Left lung (tissue), 10 donors: ENCODE measurements around the gene LIN9. TPM values are rescaled to one million over a fixed set of nuclear protein-coding genes. Genes with fewer than 3 reads are reported as not detected.
"Not testable (repeated sequence)": the region's sequence is repeated elsewhere in the genome, so short reads cannot be mapped to it uniquely, and the experiment has no call there.

Source experiments
- ATAC-seq: fragments of 200-7000 bp; cut with Tn5 transposase; one replicate; pipeline ENCODE4 v1.9.1; 2020; ENCODE audit warnings: moderate library complexity
- DNase-seq, 4 donors: peaks; one replicate each; pipeline ENCODE4 v3.0.0-alpha.2; 2013 to 2020
- H3K27ac ChIP-seq, 2 donors: fragments of 200-600 bp; sonication (generic) in 1 of 2; one replicate each; pipeline versions ENCODE4 v1.5.0 to v1.8.0; 2020 to 2021
- H3K27me3 ChIP-seq, 2 donors: fragments of 200-600 bp; sonication (generic) in 1 of 2; one replicate each; pipeline versions ENCODE4 v1.5.0 to v1.8.0; 2020 to 2021
- H3K36me3 ChIP-seq, 2 donors: fragments of 200-600 bp; sonication (generic) in 1 of 2; one replicate each; pipeline versions ENCODE4 v1.5.0 to v1.8.0; 2020 to 2021
- H3K4me1 ChIP-seq, 2 donors: fragments of 200-600 bp; one replicate each; pipeline ENCODE4 v1.8.0; 2021
- H3K4me3 ChIP-seq, 2 donors: fragments of 200-600 bp; sonication (generic) in 1 of 2; one replicate each; pipeline versions ENCODE4 v1.5.0 to v1.8.0; 2020 to 2021; ENCODE audit warnings: mild to moderate bottlenecking in 1 of 2
- H3K9me3 ChIP-seq, 2 donors: fragments of 200-600 bp; sonication (generic) in 1 of 2; one replicate each; pipeline versions ENCODE4 v1.5.0 to v1.8.0; 2020 to 2021
- intact Hi-C, 2 donors: fragments of 100-400 bp; cut with DNase I; formaldehyde crosslinking; loops; one replicate each; pipeline versions ENCODE4 v1.11.2 to v1.14.2; 2022
- polyA plus RNA-seq, 6 donors: library from polyadenylated mRNA; unstranded; fragments of 120-200 nt; gene quantifications; one replicate each; pipeline ENCODE4 v1.2.1, GENCODE V29; 2013; ENCODE audit not compliant: insufficient read length in 6 of 6
- total RNA-seq, 2 donors: library from RNA; stranded (reverse); fragmentation: NEBNext Ultra II Directional; extraction: Animal tissue kit (Norgen Biotek cat#: 25700); gene quantifications; one replicate each; pipeline ENCODE4 v1.2.1, GENCODE V29; 2021
- TF ChIP-seq, protein P1 (sequence below), 2 donors: fragments of 200-600 bp; sonication (generic) in 1 of 2; IDR thresholded peaks; one replicate each; pipeline versions ENCODE4 v1.5.0 to v1.8.0; 2021; ENCODE audit warnings: antibody characterized with exemption in 2 of 2
- donor health status: DM: no; HTN: yes; CAD: no.
- donor health status: DM: no; HTN: no; CAD: no.

LIN9 gene
- total and polyA plus RNA-seq, 8 donors = 3.7 to 14.7 (median 11.5) TPM

DNA sequence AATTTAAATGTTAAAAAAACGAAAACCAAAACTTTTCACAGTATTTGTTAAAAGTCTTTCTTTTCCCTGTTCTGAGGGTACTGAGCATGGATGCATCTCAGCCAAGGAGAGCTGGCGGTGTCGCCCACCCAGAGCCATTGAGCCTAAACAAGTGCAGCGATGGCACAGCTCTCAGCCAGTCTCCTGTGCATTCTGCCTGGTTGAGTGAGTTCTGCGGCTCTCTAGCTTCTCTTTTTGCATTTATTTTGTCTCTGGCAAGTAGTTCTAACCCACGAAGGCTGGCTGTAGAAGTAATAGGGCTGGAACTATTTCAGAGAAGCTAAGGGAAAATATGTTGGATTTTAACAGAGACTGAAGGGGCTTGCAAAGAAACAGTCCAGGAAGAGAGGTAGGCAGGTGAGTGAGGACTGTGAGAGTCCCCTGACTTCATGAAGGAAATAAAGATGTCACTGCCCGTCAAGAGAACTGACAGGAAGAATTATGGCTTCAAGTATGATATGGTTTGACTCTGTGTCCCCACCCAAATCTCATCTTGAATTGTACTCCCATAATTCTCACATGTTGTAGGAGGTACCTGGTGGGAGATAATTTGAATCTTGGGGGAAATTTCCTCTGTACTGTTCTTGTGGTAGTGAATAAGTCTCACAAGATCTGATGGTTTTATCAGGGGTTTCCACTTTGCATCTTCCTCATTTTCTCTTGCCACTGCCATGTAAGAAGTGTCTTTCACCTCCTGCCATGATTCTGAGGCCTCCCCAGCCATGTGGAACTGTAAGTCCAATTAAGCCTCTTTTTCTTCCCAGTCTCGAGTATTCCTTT is 35.7 kb upstream of the LIN9 start:
- DNase-seq = no peak
- no peak overlapping the region for H3K27ac ChIP-seq
- no peak overlapping the region for H3K4me3 ChIP-seq
- TF ChIP-seq, protein P1, sequence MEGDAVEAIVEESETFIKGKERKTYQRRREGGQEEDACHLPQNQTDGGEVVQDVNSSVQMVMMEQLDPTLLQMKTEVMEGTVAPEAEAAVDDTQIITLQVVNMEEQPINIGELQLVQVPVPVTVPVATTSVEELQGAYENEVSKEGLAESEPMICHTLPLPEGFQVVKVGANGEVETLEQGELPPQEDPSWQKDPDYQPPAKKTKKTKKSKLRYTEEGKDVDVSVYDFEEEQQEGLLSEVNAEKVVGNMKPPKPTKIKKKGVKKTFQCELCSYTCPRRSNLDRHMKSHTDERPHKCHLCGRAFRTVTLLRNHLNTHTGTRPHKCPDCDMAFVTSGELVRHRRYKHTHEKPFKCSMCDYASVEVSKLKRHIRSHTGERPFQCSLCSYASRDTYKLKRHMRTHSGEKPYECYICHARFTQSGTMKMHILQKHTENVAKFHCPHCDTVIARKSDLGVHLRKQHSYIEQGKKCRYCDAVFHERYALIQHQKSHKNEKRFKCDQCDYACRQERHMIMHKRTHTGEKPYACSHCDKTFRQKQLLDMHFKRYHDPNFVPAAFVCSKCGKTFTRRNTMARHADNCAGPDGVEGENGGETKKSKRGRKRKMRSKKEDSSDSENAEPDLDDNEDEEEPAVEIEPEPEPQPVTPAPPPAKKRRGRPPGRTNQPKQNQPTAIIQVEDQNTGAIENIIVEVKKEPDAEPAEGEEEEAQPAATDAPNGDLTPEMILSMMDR (IDR thresholded peaks at IDR 0.05) = no peak
- no peak for ATAC-seq
- no peaks in the 10 kb centered on the region for H3K36me3 ChIP-seq
- intact Hi-C loops = no loop called here
- H3K9me3 ChIP-seq = no peaks in the 10 kb centered on the region
- H3K27me3 ChIP-seq = no peaks in the 10 kb centered on the region
- no peaks in the 10 kb centered on the region for H3K4me1 ChIP-seq

DNA sequence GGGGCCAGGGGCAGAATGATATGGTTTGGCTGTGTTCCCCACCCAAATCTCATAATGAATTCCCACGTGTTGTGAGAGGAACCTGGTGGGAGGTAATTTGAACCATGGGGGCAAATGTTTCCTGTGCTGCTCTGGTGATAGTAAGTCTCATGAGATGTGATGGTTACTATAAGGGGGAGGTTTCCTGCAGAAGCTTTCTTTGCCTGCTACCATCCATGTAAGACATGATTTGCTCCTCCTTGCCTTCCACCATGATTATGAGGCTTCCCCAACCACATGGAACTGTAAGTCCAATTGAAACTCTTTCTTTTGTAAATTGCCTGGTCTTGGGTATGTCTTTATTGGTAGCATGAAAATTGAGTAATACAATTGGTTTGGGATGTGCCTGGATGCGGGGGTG is 33.7 kb upstream of the LIN9 start:
- Histone ChIP-seq H3K27me3 (no peaks in the 10 kb centered on the region), H3K4me3 (no peak overlapping the region), H3K27ac (no peak overlapping the region), H3K9me3 (no peaks in the 10 kb centered on the region), H3K4me1 (no peaks in the 10 kb centered on the region), H3K36me3 (no peaks in the 10 kb centered on the region)
- intact Hi-C loops = no loop called here
- DNase-seq (no peak), ATAC-seq (no peak)
- TF ChIP-seq, protein P1 (IDR thresholded peaks at IDR 0.05) = no peak

DNA sequence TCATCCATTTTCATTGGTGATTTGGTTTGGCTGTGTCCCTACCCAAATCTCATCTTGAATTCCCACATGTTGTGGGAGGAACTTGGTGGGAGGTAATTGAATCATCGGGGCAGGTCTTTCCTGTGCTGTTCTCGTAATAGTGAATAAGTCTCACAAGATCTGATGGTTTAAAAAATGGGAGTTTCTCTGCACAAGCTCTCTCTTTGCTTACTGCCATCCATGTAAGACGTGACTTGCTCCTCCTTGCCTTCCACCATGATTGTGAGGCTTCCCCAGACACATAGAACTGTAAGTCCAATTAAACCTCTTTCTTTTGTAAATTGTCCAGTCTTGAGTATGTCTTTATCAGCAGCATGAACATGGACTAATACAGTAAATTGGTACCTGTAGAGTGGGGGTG is 31.1 kb upstream of the LIN9 start:
- H3K4me3 ChIP-seq, intact Hi-C loops, ATAC-seq, H3K27me3 ChIP-seq, H3K9me3 ChIP-seq, H3K36me3 ChIP-seq, DNase-seq, H3K4me1 ChIP-seq, H3K27ac ChIP-seq: not testable (repeated sequence)

DNA sequence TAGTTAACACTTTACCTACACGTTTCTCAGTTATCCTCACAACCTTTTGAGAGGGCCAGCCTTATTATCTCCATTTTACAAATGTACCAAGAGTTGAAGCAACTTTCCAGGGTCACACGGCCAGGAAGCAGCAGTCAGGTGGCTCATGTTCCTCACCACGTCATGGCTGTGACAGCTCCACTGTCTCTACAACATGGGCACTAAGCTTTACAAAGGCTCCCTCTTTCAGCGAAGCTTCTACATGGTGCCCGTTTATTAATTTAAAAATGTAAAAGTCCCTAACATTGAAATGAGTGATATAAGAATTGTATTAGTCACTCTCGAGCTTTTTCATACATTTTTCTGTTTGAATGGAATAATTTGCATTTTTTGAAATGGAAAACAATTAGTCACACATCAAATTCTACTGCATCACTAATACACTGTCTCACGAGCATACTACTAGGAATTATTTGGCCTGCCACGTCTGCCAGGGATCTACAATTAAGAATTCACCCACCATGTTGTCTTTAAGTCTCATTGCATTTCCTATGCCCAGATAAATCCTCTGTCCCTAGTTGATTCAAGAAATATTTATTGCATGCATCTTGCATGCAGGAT is 28.4 kb upstream of the LIN9 start:
- Histone ChIP-seq H3K4me1 (peaks cover 0 to 7% of the 10 kb centered on the region in 2 donors), H3K27ac (no peak overlapping the region), H3K9me3 (no peaks in the 10 kb centered on the region), H3K27me3 (no peaks in the 10 kb centered on the region), H3K4me3 (no peak overlapping the region), H3K36me3 (no peaks in the 10 kb centered on the region)
- ATAC-seq (no peak), DNase-seq (no peak)
- intact Hi-C loops = loop anchor here in 1 of 2 donors (10.0 kb wide), 1 partner anchor 213 kb away; no protein-coding TSS in a partner anchor
- TF ChIP-seq, protein P1 (IDR thresholded peaks at IDR 0.05) = no peak

DNA sequence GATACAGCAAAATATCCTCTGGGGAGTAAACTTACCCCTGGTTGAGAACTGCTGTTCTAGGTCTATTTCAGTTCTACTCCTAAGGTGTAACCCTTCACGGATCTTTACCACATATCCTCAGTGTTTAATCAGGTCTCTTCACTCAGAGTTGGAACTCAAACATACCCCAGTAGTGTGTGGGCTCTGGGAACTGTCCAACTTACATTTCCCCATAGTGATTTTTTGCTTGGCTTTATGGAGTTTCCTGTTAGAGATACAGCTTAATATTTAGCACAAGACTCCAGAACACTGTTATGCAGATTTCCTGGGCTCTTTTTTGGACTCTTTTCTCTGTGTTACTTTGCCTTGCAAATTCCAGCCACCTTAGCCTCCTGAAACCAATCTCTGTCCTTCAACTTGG is 26.7 kb upstream of the LIN9 start:
- DNase-seq = peak in 1 of 4 donors; percentile 27
- TF ChIP-seq, protein P1 (IDR thresholded peaks at IDR 0.05) = no peak

More for the DNA sequence above, 26.7 kb upstream of the LIN9 start:
- no peak for ATAC-seq
- Histone ChIP-seq H3K27ac (no peak overlapping the region), H3K27me3 (no peaks in the 10 kb centered on the region), H3K4me1 (peaks cover 0 to 7% of the 10 kb centered on the region in 2 donors), H3K36me3 (no peaks in the 10 kb centered on the region), H3K4me3 (no peak overlapping the region), H3K9me3 (no peaks in the 10 kb centered on the region)
- intact Hi-C loops = loop anchor here in 1 of 2 donors (10.0 kb wide), 1 partner anchor 211 kb away; no protein-coding TSS in a partner anchor
